HCT116 (cell line): Measurements from ENCODE around the gene LRRC2.

Experiments used
- EZH2phosphoT487 ChIP-seq: fragments of 200-600 bp; IDR thresholded peaks from 2 replicates; pipeline ENCODE4 v1.6.1; 2018; ENCODE audit warnings: antibody characterized with exemption, borderline replicate concordance
- JUND ChIP-seq: IDR thresholded peaks from 2 replicates; pipeline ENCODE4 v1.6.1; 2012
- POLR2A ChIP-seq: IDR thresholded peaks from 2 replicates; pipeline ENCODE4 v1.7.0; 2011; ENCODE audit warnings: borderline replicate concordance; ENCODE audit not compliant: insufficient read depth, insufficient read length; ENCODE audit errors: extremely low read depth
- RAD21 ChIP-seq: IDR thresholded peaks from 2 replicates; pipeline ENCODE4 v1.6.1; 2012; ENCODE audit warnings: low read depth, mild to moderate bottlenecking
- ZFX ChIP-seq: fragments of 450-650 bp; IDR thresholded peaks from 2 replicates; pipeline ENCODE4 v1.6.1; 2017
- TF ChIP-seq, protein P1 (sequence below), 3 experiments: fragments of 200-600 bp in 1 of 3; sonication (generic) in 1 of 3; IDR thresholded peaks in 2 of 3; conservative IDR thresholded peaks in 1 of 3; 2 replicates each; pipeline ENCODE4 v1.5.1; 2012 to 2017; ENCODE audit warnings: low read depth in 2 of 3, low read length in 2 of 3, antibody characterized with exemption in 1 of 3, borderline replicate concordance in 1 of 3, control low read depth in 1 of 3, mild to moderate bottlenecking in 1 of 3, mixed read lengths in 1 of 3, mixed run types in 1 of 3, moderate library complexity in 1 of 3; ENCODE audit not compliant: insufficient read depth in 1 of 3

DNA sequence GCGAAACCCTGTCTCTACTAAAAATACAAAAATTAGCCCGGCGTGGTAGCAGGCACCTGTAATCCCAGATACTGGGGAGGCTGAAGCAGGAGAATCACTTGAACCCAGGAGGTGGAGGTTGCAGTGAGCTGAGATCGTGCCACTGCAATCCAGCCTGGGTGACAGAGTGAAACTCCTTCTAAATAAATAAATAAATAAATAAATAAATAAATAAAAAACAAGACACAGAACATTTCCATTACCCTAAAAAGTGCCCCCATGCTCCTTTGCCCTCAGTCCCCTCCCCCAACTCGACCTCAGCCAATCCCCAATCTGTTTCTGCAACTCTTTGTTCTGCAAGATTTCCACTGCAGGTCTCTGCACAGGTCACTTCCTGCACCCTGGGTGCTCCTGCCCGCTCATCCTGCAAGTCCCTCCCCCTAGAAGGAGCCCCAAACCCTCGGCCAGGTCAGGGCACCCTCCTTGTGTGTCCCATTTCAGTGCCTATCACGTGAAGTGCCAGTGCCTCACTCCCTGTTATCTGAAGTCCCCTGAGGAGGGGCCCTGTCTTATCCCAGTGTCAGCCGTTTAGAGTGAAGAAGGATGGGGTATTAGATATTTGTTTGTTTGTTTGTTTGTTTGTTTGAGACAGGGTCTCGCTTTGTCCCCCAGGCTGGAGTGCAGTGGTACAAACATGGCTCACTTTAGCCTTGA, 47.4 kb upstream of the LRRC2 start:
- TF ChIP-seq POLR2A (no peak), JUND (no peak), ZFX (no peak), EZH2phosphoT487 (no peak), RAD21 (no peak)
- TF ChIP-seq, protein P1, sequence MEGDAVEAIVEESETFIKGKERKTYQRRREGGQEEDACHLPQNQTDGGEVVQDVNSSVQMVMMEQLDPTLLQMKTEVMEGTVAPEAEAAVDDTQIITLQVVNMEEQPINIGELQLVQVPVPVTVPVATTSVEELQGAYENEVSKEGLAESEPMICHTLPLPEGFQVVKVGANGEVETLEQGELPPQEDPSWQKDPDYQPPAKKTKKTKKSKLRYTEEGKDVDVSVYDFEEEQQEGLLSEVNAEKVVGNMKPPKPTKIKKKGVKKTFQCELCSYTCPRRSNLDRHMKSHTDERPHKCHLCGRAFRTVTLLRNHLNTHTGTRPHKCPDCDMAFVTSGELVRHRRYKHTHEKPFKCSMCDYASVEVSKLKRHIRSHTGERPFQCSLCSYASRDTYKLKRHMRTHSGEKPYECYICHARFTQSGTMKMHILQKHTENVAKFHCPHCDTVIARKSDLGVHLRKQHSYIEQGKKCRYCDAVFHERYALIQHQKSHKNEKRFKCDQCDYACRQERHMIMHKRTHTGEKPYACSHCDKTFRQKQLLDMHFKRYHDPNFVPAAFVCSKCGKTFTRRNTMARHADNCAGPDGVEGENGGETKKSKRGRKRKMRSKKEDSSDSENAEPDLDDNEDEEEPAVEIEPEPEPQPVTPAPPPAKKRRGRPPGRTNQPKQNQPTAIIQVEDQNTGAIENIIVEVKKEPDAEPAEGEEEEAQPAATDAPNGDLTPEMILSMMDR (IDR thresholded peaks at IDR 0.05 in 2 of 3, conservative IDR thresholded peaks at IDR 0.05 in 1 of 3; ENCODE audit: borderline replicate concordance in 1 of 3, insufficient read depth in 1 of 3, low read depth in 2 of 3, low read length in 2 of 3) = no peak
